ENCODE measurements around the gene BZW1. TPM values are rescaled to one million over a fixed set of nuclear protein-coding genes. Genes with fewer than 3 reads are reported as not detected.
A peak's percentile ranks its signal among the peaks of the same experiment; 100 is the strongest.
"Not testable (repeated sequence)": the region's sequence is repeated elsewhere in the genome, so short reads cannot be mapped to it uniquely, and the experiment has no call there.

BZW1 gene
- total RNA-seq, 1 donor from 2014 or later = 225 TPM

GRCh38 chr2:200791905-200792304, 19.8 kb upstream of the BZW1 start:
- no peak for DNase-seq

- DNase-seq = no peak
Observed at GRCh38 chr2:200794143-200794542, 17.6 kb upstream of the BZW1 start.

- no peak for DNase-seq
Observed at GRCh38 chr2:200795028-200795440, 16.7 kb upstream of the BZW1 start.

- DNase-seq = no peak
Observed at GRCh38 chr2:200796561-200796960, 15.1 kb upstream of the BZW1 start.

GRCh38 chr2:200797242-200797770, 14.4 kb upstream of the BZW1 start:
- no peak for DNase-seq

GRCh38 chr2:200798514-200798913, 13.2 kb upstream of the BZW1 start:
- no peak for DNase-seq

GRCh38 chr2:200800458-200800857, 11.3 kb upstream of the BZW1 start:
- DNase-seq = no peak

- DNase-seq = not testable (repeated sequence)
Observed at GRCh38 chr2:200801431-200801830, 10.3 kb upstream of the BZW1 start.

GRCh38 chr2:200809506-200810251, 2.0 kb upstream of the BZW1 start:
- DNase-seq = no peak

GRCh38 chr2:200810252-200810997, 1.3 kb upstream of the BZW1 start:
- DNase-seq = peak; percentile 23

GRCh38 chr2:200810998-200811332, 745 bp upstream of the BZW1 start:
- no peak for DNase-seq

- peak; percentile 19 for DNase-seq
Observed at GRCh38 chr2:200812122-200813022, 662 bp downstream of the BZW1 start.

GRCh38 chr2:200814276-200814815, 2.6 kb downstream of the BZW1 start:
- DNase-seq = no peak

- no peak for DNase-seq
Observed at GRCh38 chr2:200814917-200815316, 3.2 kb downstream of the BZW1 start.

GRCh38 chr2:200818732-200819131, 7.0 kb downstream of the BZW1 start:
- DNase-seq = not testable (repeated sequence)

GRCh38 chr2:200820573-200821234, 9.0 kb downstream of the BZW1 start:
- DNase-seq = no peak

GRCh38 chr2:200821686-200822245, 10.1 kb downstream of the BZW1 start:
- no peak for DNase-seq

GRCh38 chr2:200828104-200828503, 16.4 kb downstream of the BZW1 start:
- DNase-seq = no peak

- no peak for DNase-seq
Observed at GRCh38 chr2:200828572-200829257, 17.0 kb downstream of the BZW1 start.

- DNase-seq = no peak
Observed at GRCh38 chr2:200829258-200829655, 17.5 kb downstream of the BZW1 start.

GRCh38 chr2:200834701-200835100, 23.0 kb downstream of the BZW1 start:
- DNase-seq = no peak

Measured in skin of body (tissue), 2 donors.